HG03469 (cell line): ENCODE measurements around the gene UBL4A.

ENCODE experiments used
- ATAC-seq: cut with Tn5 transposase; IDR thresholded peaks from one replicate; pipeline ENCODE4 v1.9.1; 2021; ENCODE audit warnings: mild to moderate bottlenecking, moderate library complexity, moderate number of reproducible peaks; ENCODE audit not compliant: unreplicated experiment

Gene UBL4A

DNA sequence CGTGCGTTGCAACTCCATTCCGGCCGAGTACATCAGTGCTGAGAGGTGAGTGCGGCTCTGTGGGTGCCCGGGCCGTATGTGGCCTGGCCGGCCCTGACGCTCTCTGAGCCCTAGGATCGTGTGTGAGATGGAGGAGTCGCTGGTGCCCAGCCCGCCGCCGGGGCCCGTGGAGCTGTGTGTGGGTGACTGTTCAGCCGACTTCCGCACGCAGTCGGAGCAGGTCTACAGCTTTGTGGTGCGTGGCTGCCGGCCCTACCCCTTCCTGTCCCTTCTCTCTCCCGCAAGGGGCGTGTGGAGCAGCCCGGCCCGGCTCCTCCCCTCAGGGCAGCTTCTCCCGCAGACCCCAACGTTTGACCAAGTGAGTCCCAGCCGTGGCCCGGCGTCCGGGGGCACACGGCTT lies 20.4 kb downstream of the UBL4A start:
- ATAC-seq = no peak

DNA sequence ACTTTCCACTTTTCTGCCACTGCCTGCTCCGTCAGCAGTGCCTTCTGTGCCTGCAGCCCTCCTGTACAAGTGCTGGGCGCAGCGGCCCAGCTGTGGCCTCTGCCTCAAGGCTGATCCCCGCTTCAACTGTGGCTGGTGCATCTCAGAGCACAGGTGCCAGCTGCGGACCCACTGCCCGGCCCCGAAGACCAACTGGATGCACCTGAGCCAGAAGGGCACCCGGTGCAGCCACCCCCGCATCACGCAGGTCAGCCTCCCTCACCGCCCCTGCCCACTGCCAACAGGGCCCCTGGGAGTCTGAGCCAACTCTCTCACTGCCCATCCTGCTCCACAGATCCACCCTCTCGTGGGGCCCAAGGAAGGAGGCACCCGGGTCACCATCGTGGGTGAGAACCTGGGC lies 20.8 kb downstream of the UBL4A start:
- no peak for ATAC-seq

DNA sequence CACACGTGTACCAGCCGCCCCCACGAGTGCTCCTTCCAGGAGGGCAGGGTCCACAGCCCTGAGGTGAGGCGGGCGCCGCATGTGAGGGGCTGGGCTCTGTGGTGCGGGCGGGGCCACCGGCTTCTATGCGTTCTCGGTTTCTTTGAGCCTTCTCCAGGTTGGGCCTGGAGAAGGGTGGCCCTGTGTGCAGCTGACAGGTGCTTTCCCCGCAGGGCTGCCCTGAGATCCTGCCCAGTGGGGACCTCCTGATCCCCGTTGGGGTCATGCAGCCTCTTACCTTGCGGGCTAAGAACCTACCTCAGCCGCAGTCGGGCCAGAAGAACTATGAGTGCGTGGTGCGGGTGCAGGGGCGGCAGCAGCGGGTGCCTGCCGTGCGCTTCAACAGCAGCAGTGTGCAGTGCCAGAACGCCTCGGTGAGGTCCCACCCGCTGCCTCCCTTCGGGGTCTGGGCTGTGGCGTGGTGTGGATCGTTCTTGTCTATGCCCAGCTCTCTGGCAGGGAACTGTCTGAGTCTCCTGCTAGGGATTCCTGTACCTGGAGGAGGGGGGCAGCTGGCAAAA lies 21.5 kb downstream of the UBL4A start:
- ATAC-seq = no peak

DNA sequence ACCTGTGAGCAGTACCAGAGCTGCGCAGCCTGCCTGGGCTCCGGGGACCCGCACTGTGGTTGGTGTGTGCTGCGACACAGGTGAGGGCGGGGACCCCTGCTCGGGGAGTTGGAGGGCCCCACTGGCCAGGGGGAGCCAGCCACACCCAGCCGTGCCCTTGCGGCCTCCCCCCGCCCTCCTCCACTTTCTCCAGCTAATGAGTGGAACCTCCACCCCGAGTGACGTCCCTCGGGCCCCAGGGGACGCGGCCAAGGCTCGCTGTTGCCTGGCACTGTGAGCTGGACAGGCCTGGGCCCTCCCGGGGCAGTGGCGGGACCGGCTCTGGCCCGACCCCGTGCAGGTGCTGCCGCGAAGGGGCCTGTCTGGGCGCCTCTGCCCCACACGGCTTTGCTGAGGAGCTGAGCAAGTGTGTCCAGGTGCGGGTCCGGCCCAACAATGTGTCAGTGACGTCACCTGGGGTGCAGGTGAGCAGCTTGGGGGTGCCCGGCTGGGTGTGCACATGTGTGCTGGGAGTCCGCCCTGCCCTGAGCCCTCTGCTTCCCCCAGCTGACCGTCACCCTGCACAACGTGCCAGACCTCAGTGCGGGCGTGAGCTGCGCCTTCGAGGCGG lies 22.7 kb downstream of the UBL4A start:
- ATAC-seq = no peak

DNA sequence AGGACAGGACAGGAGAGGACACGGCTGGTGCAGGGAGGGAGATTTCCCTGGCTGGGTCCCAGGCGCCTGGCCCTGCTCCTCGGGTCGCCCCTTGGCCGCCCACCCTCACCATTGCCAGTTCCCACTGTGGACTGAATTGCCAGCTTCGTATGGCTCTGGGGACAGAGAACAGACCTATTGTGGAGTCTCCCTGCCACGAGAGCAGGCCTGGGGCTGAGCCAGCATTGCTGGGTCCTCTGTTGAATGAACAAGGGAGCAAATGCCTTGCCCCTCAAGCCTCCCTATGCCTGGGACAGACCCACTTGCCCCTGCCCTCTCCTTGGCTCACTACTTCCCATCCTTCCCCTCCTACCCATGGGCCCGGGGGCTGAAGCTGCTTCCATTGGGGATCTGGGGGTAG lies 24.0 kb downstream of the UBL4A start:
- no peak for ATAC-seq

DNA sequence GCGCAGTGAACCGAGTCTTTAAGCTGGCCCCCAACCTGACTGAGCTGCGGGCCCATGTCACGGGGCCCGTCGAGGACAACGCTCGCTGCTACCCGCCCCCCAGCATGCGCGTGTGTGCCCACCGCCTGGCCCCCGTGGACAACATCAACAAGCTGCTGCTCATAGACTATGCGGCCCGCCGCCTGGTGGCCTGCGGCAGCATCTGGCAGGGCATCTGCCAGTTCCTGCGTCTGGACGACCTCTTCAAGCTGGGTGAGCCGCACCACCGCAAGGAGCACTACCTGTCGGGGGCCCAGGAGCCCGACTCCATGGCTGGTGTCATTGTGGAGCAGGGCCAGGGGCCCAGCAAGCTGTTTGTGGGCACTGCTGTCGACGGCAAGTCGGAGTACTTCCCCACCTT lies 26.1 kb downstream of the UBL4A start:
- ATAC-seq = no peak

DNA sequence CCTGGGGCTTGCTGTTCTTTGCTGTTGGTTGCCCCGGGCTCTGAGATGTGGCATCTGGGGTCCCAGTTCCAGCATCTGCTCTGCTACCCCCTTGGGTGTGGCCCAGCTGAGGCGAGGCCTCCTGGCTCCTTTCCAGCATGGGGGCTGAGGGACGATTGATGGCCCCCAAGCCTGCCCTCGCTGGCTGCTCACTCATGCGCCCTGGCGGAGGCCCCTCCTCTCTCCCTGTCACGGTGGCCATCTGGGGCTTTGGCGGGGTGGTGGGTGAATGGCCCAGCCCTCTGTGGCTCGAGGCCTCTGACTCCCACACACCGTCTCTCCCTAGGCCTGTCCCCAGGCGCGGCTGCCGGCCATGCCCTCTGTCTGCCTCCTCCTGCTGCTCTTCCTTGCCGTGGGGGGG lies 26.6 kb downstream of the UBL4A start:
- ATAC-seq = no peak

DNA sequence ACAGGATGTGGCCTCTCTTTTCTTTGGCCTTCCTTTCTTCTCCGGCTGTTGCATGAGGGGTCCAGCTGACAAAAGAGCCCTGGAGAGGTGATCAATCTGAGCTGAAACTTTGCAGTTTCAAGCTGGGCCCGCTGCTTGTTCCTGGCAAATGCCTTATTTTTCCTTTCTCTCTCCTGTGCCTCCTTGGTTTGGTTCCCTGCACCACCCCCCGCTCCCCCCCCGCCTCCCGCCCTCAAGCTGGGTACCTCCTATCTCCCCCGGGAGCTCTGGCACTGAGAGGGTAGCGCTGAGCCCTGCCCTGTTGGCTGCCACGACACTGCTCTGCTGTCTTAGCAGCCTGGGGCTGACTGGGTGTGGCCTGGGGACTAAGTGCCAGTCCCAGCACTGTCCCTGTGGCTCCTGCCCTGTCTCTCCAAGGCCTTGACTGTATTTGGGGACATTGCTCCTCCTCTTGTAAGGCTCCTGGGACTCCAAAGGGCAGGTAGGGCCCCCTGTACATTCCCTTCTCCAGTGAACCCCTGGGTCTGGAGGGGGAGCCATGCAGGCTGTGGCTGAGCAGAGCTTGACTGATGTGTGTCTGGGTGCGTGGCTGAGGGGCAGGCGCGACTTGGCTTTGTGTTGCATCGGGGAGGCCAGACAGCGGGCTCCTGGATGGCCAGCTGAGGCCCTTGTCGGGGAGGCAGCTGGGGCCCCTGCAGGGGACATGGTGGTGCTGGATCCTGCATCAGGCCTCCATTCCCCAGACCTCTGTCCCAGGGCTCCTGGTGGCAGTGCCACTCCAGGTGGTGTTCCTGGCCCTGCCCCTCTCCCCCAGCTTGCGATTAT lies 27.2 kb downstream of the UBL4A start:
- ATAC-seq = no peak

DNA sequence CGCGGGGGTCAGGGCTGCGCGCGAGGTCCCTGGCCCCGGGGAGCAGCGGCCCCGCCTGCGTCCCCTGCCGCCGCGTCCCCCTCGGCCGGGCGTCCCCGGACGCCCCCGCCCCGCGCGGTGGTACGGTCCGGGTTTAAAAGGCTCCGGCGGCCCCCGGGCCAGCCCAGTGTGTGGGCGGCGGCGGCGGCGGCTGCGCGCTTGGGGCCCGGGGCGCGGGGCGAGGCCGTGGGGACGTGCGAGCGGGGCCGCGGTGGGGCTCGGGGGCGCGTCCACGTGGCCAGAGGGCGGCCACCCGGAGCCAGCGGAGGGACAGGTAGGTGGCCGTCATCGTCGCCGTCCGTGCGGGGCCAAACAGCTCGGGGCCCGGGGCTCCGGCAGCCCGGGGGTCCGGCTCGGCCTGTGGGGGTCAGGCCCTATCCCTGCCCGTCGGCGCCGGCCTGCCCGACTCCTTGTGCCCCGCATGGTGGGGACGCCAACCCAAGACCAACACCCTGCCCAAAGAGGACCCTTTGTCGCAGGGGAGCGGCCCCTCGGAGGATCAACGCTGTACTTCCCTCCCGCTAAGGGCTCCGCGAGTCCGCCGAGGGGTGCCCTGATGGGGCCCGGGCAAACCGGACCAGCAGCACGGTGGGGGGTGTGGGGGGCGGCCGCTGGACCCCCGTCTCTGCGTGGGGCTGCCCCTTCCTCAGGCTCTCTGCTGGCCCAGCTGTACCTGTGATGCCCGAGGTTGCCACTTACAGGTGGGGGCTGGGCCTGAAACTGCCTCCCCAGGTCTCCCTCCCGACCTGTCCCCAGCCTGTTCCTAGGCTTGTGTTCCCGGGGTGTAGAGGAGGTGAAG lies 28.1 kb downstream of the UBL4A start, which contains the start of gene PLXNA3:
PLXNA3 (plus strand) TSS at position 166 of the 838 bp plus-strand sequence. CDS start 1,903 bp downstream, outside the sequence.
- peak; percentile 35 for ATAC-seq

DNA sequence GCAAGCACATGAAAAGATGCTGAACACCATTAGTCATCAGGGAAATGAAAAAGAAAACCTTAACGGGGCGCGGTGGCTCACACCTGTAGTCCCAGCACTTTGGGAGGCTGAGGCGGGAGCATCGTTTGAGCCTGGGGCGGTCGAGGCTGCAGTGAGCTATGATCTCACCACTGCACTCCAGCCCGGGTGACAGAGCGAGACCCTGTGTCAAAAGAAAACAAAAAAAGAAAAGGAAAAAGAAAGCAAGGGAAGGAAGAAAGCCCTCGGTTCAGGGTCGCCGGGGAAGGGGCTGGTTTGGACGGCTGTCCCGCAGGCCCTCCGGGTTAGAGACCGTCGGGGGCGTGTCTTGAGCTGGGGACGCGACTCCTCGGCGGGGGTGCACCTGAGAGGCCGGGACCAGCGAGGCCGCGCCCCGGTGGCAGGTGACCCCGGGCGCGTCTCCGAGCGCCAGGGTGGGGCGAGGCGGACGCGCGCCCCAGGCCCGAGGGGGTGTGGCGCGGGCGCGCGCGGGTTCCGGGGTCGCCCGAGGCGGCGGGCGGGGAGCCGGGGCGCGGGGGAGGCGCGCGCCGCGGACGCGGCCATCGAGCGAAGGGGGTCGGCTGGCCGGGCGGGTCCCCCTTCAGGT lies 28.8 kb downstream of the UBL4A start:
- ATAC-seq = peak; percentile 47

DNA sequence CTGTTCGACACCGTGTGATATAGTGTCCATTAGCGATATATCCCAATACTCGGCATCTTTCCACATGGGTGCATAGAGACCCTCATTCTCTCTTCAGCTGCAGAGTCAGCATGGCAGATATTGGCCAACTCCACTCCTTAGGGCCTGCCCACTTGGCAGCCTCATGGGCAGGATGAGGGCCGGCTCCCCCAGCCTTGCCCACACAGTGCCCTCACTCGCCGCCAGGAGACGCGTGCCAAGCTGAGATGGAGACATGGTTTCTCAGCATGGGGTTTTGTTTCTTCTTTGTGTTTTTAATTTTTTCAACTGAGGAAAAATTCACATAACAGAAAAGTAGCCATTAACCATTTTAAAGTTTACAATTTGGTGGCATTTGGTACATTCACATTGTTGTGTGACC lies 33.6 kb downstream of the UBL4A start:
- ATAC-seq = no peak

DNA sequence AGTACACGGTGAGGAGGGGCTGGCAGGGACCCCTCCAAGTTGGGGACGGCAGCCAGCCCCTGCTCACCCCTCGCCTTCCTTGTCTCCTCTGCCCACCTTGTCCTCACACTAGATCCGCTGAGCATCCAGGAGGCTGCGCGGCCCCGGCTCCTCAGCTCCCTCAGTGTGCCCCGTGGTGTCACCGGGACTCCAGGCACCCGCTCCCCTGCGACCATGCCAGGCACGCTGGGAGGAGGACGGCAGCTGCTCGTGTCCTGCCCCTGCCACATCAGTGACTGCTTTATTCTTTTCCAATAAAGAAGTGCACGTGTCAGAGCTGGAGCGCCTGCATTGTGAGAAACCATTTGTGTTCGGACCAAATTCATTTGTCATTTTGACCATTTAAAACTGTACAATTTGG lies 36.1 kb downstream of the UBL4A start:
- ATAC-seq = no peak

DNA sequence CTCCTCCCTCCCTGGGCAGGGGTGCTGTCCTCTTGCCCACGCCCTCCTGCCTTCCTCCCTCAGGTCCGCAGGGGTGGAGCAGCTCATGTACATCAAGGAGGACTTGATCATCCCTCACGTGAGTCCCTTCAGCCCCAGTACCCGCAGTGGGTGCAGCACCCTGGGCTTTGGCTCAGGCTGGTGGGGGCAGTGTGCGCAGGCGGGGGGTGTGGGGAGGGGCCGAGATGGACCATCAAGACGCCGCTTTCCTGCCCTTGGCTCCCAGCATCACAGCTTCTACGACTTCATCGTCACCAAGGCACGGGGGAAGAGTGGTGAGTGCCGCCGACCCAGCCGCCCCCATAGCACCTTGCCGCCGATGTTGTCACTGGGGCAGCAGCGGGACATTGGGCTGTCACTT lies 36.8 kb downstream of the UBL4A start:
- no peak for ATAC-seq

DNA sequence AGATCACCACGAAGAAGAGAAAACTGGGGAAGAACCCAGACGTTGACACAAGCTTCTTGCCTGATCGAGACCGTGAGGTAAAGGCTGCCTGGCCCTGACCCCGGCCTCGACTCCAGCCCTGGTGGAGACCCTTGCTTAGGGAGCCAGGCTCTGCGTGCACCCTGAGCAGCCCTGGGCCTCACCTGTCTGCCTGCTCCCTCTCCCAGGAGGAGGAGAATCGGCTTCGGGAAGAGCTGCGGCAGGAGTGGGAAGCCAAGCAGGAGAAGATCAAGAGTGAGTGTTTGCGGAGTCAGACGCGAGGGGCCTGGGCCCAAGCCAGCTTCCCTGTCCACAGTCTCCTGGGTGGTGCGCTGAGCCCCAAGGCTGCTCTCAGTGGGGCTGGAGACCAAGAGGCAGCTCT lies 37.9 kb downstream of the UBL4A start:
- no peak for ATAC-seq

DNA sequence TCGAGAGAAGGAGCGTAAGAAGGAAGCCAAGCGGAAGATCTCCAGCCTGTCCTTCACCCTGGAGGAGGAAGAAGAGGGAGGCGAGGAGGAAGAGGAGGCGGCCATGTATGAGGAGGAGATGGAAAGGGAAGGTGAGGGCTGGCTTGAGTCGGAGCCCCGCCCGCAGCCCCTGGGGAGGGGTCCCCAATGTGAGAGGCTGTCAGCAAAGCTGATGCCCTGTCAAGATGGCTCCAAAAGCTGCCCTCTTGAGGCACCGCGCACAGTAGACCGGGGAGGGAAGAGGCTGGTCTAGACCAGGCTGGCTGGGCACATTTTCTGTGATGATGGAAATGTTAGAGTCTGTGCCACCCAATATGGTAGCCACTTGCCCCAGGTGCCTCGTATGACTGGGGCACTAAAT lies 40.0 kb downstream of the UBL4A start:
- no peak for ATAC-seq

DNA sequence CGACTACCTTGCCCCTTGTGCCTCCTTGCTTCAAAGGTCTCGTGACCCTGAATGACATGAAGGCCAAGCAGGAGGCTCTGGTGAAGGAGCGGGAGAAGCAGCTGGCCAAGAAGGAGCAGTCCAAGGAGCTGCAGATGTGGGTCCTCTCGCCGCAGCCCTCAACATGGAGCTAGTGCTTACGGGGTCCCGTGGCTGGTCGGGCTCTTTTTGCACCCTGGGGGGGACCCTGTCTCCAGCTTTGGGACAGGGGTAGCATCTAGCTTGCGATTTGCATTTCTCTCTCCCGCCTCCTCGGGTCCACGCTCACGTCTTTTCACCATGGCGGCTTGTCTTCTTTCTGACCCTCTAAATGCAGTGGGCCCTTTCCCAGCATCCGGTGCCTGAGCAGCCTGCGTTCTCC lies 40.6 kb downstream of the UBL4A start:
- ATAC-seq = no peak

DNA sequence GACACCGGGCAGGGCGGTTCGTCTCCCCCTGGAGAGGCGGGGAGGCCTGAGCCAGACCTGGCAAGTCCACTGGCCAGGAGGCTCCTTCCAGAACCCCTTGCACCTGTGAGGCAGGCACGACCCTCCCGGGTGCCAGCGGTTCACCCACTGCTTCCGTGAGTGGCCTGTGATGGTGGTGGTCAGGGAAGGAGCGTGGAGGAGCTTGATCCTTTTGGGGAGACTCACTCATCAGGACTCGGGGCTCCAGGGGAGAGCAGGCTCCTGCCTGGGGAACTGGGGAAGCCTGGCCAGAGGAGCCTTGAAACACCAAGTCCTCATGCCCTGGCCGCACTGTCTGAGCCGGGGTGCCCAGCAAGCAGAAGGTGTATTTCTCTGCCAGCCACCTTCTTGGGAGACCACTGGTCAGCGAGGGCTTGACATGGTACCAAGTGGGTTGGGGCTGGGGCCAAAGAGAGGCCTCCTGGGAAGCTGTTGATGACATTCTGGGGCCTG lies 41.6 kb downstream of the UBL4A start:
- ATAC-seq = no peak

DNA sequence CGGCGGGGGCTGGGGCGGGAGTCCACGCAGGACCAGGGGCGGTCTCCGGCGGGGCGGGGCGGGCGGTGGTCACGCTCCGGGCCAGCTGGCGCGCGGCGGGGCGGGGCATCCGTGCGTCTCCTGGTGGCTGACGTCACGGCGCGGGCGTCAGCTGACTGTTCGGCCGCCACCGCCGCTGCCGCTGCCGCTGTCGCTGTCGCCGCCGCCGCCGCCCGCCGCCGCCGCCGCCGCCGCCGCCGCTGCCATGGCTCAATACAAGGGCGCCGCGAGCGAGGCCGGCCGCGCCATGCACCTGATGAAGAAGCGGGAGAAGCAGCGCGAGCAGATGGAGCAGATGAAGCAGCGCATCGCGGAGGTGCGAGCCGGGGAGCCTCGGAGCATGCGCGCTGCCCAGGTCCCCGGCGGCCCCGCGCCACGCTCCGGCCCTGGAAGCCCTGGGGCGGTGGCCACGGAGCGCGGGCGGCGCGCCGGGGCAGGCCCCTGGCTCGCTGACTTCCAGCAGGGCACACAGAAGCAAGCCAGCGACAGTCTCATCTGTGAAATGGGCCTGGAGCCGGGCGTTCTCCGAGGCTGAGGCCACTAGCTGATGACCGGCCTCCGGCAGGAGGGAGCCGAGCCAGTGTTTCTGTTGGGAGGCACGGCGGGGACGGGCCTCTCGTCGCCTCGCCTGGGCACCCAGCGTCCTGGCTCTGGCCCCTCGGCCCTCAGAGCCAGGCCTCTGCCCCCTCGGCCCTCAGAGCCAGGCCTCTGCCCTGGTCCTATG lies 42.2 kb downstream of the UBL4A start, which contains the start of gene FAM50A:
FAM50A (plus strand) TSS at position 150 of the 763 bp plus-strand sequence; CDS start at position 245, 95 bp downstream.
- ATAC-seq = no peak

DNA sequence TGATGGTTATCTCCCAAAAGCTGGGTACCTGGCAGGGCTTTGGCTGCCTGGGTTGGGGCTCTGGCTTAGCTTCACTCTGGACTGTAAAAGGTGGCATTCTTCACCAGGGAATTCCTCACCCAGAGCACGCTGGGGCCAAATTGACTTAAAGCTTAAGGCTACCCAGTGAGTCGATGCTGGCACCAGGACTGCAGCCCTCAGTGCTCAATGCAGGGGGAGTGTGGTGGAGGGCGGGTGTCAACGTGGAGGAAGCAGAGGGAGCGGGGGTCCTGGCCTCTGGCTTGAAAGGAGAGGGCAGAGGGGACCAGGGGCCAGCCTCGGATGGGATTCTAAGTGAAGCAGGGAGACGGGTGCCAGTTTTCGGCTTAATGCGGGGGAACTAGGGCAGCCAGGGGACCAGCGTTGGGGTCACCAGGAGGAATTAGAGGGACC lies 42.9 kb downstream of the UBL4A start:
- ATAC-seq = no peak
